Calu3 (cell line): ENCODE measurements around the gene MCC. TPM values are rescaled to one million over a fixed set of nuclear protein-coding genes. Genes with fewer than 3 reads are reported as not detected.

Source experiments
- BruUV-seq: library from RNA; stranded (reverse); fragments of 400-500 nt; replicated peaks from 2 replicates; lab custom pipeline; 2021; lab: Mats Ljungman, UMichigan
- CTCF ChIA-PET: fragments of 300-600 bp; sonication (Branson Sonifier 250); formaldehyde crosslinking; loops from one replicate; lab custom pipeline; 2022; ENCODE audit warnings: antibody characterized with exemption; lab: Charles Lee
- DNase-seq: peaks from one replicate; pipeline ENCODE4 v3.0.0; 2022
- H3K27ac Mint-ChIP-seq: one replicate; pipeline ENCODE4 v1.8.0; 2022; ENCODE audit warnings: mixed read lengths; ENCODE audit not compliant: unreplicated experiment
- H3K27me3 Mint-ChIP-seq: one replicate; pipeline ENCODE4 v1.8.0; 2022; ENCODE audit warnings: mixed read lengths; ENCODE audit not compliant: unreplicated experiment
- H3K36me3 Mint-ChIP-seq: one replicate; pipeline ENCODE4 v1.8.0; 2022; ENCODE audit warnings: mild to moderate bottlenecking, moderate library complexity, mixed read lengths; ENCODE audit not compliant: insufficient read depth, unreplicated experiment
- H3K4me1 Mint-ChIP-seq: one replicate; pipeline ENCODE4 v1.8.0; 2022; ENCODE audit warnings: mild to moderate bottlenecking, low read depth, mixed read lengths; ENCODE audit not compliant: unreplicated experiment
- H3K4me3 Mint-ChIP-seq: one replicate; pipeline ENCODE4 v1.8.0; 2022; ENCODE audit warnings: mild to moderate bottlenecking, low read depth, moderate library complexity, mixed read lengths; ENCODE audit not compliant: unreplicated experiment
- H3K9me3 Mint-ChIP-seq: one replicate; pipeline ENCODE4 v1.8.0; 2022; ENCODE audit warnings: low read depth, mixed read lengths; ENCODE audit not compliant: unreplicated experiment
- CTCF ChIP-seq: fragments of 200-600 bp; IDR thresholded peaks from one replicate; pipeline ENCODE4 v1.8.0; 2022; ENCODE audit warnings: antibody characterized with exemption; ENCODE audit not compliant: unreplicated experiment
- intact Hi-C: fragments of 100-400 bp; cut with micrococcal nuclease; formaldehyde crosslinking; loops from one replicate; pipeline ENCODE4 v1.10.0; 2022; ENCODE audit not compliant: unreplicated experiment
- total RNA-seq: library from RNA; stranded (reverse); gene quantifications from 2 replicates; pipeline ENCODE4 v1.2.3, GENCODE V29; 2022

Gene MCC
- total RNA-seq, 1 experiment from 2014 or later, result 2.8 TPM

- no peaks in the 10 kb centered on the region for H3K27me3 Mint-ChIP-seq
- DNase-seq, result no peak
- BruUV-seq, result no TSS peak
- no peaks in the 10 kb centered on the region for H3K9me3 Mint-ChIP-seq
- CTCF ChIA-PET, result no interaction called here
- H3K36me3 Mint-ChIP-seq, result peaks cover 15% of the 10 kb centered on the region
- TF ChIP-seq CTCF, result no peak
- H3K4me1 Mint-ChIP-seq, result peaks cover 14% of the 10 kb centered on the region
- intact Hi-C loops, result no loop called here
- no peak overlapping the region for H3K4me3 Mint-ChIP-seq
- H3K27ac Mint-ChIP-seq, result no peak overlapping the region
Observed at GRCh38 chr5:113519412-113519811, 31.2 kb upstream of the MCC start.

GRCh38 chr5:113518884-113519283 lies 30.6 kb upstream of the MCC start:
- H3K4me3 Mint-ChIP-seq, result no peak overlapping the region
- intact Hi-C loops, result no loop called here
- H3K4me1 Mint-ChIP-seq, result peaks cover 18% of the 10 kb centered on the region
- no peaks in the 10 kb centered on the region for H3K9me3 Mint-ChIP-seq
- H3K27me3 Mint-ChIP-seq, result no peaks in the 10 kb centered on the region
- no peak for TF ChIP-seq CTCF
- CTCF ChIA-PET, result no interaction called here
- H3K27ac Mint-ChIP-seq, result no peak overlapping the region
- peaks cover 20% of the 10 kb centered on the region for H3K36me3 Mint-ChIP-seq
- BruUV-seq, result no TSS peak
- DNase-seq, result no peak

GRCh38 chr5:113514289-113514635 lies 26.0 kb upstream of the MCC start:
- DNase-seq, result no peak
- Mint-ChIP-seq H3K4me1 (peaks cover 24% of the 10 kb centered on the region), H3K27ac (peak overlapping the region; percentile 63), H3K4me3 (peak overlapping the region; percentile 74), H3K27me3 (peaks cover 12% of the 10 kb centered on the region), H3K9me3 (no peaks in the 10 kb centered on the region), H3K36me3 (peaks cover 29% of the 10 kb centered on the region)
- intact Hi-C loops, result loop anchor here (2.0 to 5.0 kb wide), 2 partner anchors 93 to 517 kb away; no protein-coding TSS in a partner anchor
- no TSS peak for BruUV-seq
- CTCF ChIA-PET, result interaction anchor here (1.4 kb wide), 2 partner anchors 177 kb away, joined by 4 to 10 read pairs; no protein-coding TSS in a partner anchor
- no peak for TF ChIP-seq CTCF

- peaks cover 26% of the 10 kb centered on the region for H3K36me3 Mint-ChIP-seq
- CTCF ChIA-PET, result interaction anchor here (0.8 to 1.4 kb wide), 4 partner anchors 38 to 518 kb away, joined by 3 to 10 read pairs (median 4); no protein-coding TSS in a partner anchor
- no TSS peak for BruUV-seq
- H3K27ac Mint-ChIP-seq, result peak within 1 kb of the TSS; percentile 68
- intact Hi-C loops, result loop anchor here (2.0 to 5.0 kb wide), 2 partner anchors 93 to 516 kb away; no protein-coding TSS in a partner anchor
- H3K27me3 Mint-ChIP-seq, result peaks cover 18% of the 10 kb centered on the region
- H3K4me1 Mint-ChIP-seq, result peaks cover 24% of the 10 kb centered on the region
- no peak for TF ChIP-seq CTCF
- peak; percentile 91 for DNase-seq
- no peaks in the 10 kb centered on the region for H3K9me3 Mint-ChIP-seq
- H3K4me3 Mint-ChIP-seq, result peak within 1 kb of the TSS; percentile 74
Observed at GRCh38 chr5:113513384-113514288, 25.4 kb upstream of the MCC start, which contains the start of gene YTHDC2. YTHDC2 (plus strand) TSS chr5:113513694; CDS start chr5:113513896, 202 bp downstream.
